K562 (cell line): ENCODE results near the gene RNU1-2. TPM values are rescaled to one million over a fixed set of nuclear protein-coding genes. Genes with fewer than 3 reads are reported as not detected.

ENCODE experiments used
- ARNT ChIP-seq, 2 experiments: fragments of 450-650 bp; IDR thresholded peaks; 2 replicates each; pipeline ENCODE4 v1.6.1; 2016; ENCODE audit warnings: mild to moderate bottlenecking in 1 of 2
- CREB1 ChIP-seq, 2 experiments: sonication (generic) in 1 of 2; formaldehyde crosslinking in 1 of 2; IDR thresholded peaks; 2 replicates each; pipeline versions ENCODE4 v1.6.1 to v1.8.0; 2012 to 2022; ENCODE audit warnings: inconsistent platforms in 1 of 2, mild to moderate bottlenecking in 1 of 2, missing genetic modification reagents in 1 of 2, moderate library complexity in 1 of 2
- ELF4 ChIP-seq: fragments of 450-650 bp; formaldehyde crosslinking; IDR thresholded peaks from 2 replicates; pipeline ENCODE4 v1.4.0; 2022; ENCODE audit warnings: missing genetic modification characterization
- GATA2 ChIP-seq: sonication (generic); formaldehyde crosslinking; IDR thresholded peaks from 2 replicates; pipeline ENCODE4 v1.4.0; 2020; ENCODE audit warnings: mild to moderate bottlenecking, missing genetic modification reagents
- ID3 ChIP-seq, 2 experiments: fragments of 250-450 bp in 1 of 2; fragments of 450-650 bp in 1 of 2; sonication (Bioruptor Pico) in 1 of 2; IDR thresholded peaks; 2 replicates each; pipeline versions ENCODE4 v1.6.1 to v1.8.0; 2016 to 2021; ENCODE audit warnings: mild to moderate bottlenecking in 2 of 2, moderate library complexity in 2 of 2, missing compliant biosample characterization in 1 of 2, missing genetic modification characterization in 1 of 2
- JUNB ChIP-seq: fragments of 450-650 bp; formaldehyde crosslinking; conservative IDR thresholded peaks from 2 replicates; pipeline ENCODE4 v1.4.0; 2020; ENCODE audit warnings: mild to moderate bottlenecking
- KLF10 ChIP-seq: fragments of 250-450 bp; sonication (Bioruptor Pico); IDR thresholded peaks from 2 replicates; pipeline ENCODE4 v1.6.1; 2021; ENCODE audit warnings: matching md5 sums
- L3MBTL2 ChIP-seq: fragments of 450-650 bp; IDR thresholded peaks from 2 replicates; pipeline ENCODE4 v1.6.1; 2016; ENCODE audit warnings: mild to moderate bottlenecking, moderate library complexity
- NCOA1 ChIP-seq: fragments of 450-650 bp; IDR thresholded peaks from 2 replicates; pipeline ENCODE4 v1.6.1; 2016; ENCODE audit warnings: low read depth
- PHB2 ChIP-seq: fragments of 450-650 bp; IDR thresholded peaks from 2 replicates; pipeline ENCODE4 v1.6.1; 2017; ENCODE audit warnings: low read depth
- PHF8 ChIP-seq: fragments of 200-600 bp; sonication (generic); IDR thresholded peaks from 2 replicates; pipeline ENCODE4 v1.6.1; 2012; ENCODE audit warnings: mixed run types, mild to moderate bottlenecking, inconsistent platforms, low read length, moderate library complexity, borderline replicate concordance
- RNF2 ChIP-seq: sonication (generic); IDR thresholded peaks from 2 replicates; pipeline ENCODE4 v1.6.1; 2016
- SAFB ChIP-seq: fragments of 200-400 bp; formaldehyde crosslinking; IDR thresholded peaks from 2 replicates; pipeline ENCODE4 v1.6.1; 2017; ENCODE audit warnings: low read depth, low read length, borderline replicate concordance
- SMAD3 ChIP-seq: fragments of 450-650 bp; formaldehyde crosslinking; conservative IDR thresholded peaks from 2 replicates; pipeline ENCODE4 v1.4.0; 2020; ENCODE audit warnings: mild to moderate bottlenecking
- ZNF165 ChIP-seq: fragments of 250-450 bp; sonication (Bioruptor Pico); IDR thresholded peaks from 2 replicates; pipeline ENCODE4 v1.4.0; 2020; ENCODE audit warnings: borderline replicate concordance
- ZNF174 ChIP-seq: fragments of 250-450 bp; sonication (Bioruptor Pico); IDR thresholded peaks from 2 replicates; pipeline ENCODE4 v1.4.0; 2020; ENCODE audit warnings: mild to moderate bottlenecking
- ZNF347 ChIP-seq: fragments of 450-650 bp; formaldehyde crosslinking; IDR thresholded peaks from 2 replicates; pipeline ENCODE4 v1.4.0; 2020; ENCODE audit warnings: low read depth, mild to moderate bottlenecking, moderate library complexity
- ZNF561 ChIP-seq: fragments of 450-650 bp; formaldehyde crosslinking; conservative IDR thresholded peaks from 2 replicates; pipeline ENCODE4 v1.4.0; 2020; ENCODE audit warnings: mild to moderate bottlenecking, moderate library complexity
- polyA plus RNA-seq, 8 experiments: library from polyadenylated mRNA; depleted of rRNA in 4 of 8; stranded (reverse) in 5 of 8; unstranded in 3 of 8; fragments of >200 nt; fragmentation: Nextera tagmentation in 2 of 8; fragmentation: Illumina TruSeq in 1 of 8; extraction: Ambion mirVana in 2 of 8; extraction: Trizol in 1 of 8; gene quantifications; 2 replicates each; pipeline versions ENCODE4 v1.2.1 to v1.2.3, GENCODE V29; 2011 to 2014; ENCODE audit warnings: inconsistent platforms in 1 of 8, missing spikeins in 1 of 8
- total RNA-seq, 7 experiments: library from RNA; depleted of rRNA in 6 of 7; stranded (reverse); fragments of >200 nt in 6 of 7; fragmentation: Illumina TruSeq in 2 of 7; extraction: Trizol in 2 of 7; gene quantifications; 2 replicates each; pipeline versions ENCODE4 v1.2.1 to v1.2.3, GENCODE V29; 2011 to 2021; ENCODE audit warnings: low replicate concordance in 1 of 7
- TF ChIP-seq, protein P1 (sequence below): fragments of 250-450 bp; sonication (Bioruptor Pico); IDR thresholded peaks from 2 replicates; pipeline ENCODE4 v1.5.1; 2021; ENCODE audit warnings: mild to moderate bottlenecking
- TF ChIP-seq, protein P2 (sequence below), 3 experiments: IDR thresholded peaks in 2 of 3; conservative IDR thresholded peaks in 1 of 3; 2 replicates each; pipeline ENCODE4 v1.5.1; 2011 to 2012; ENCODE audit warnings: low read length in 3 of 3, mild to moderate bottlenecking in 3 of 3, control low read depth in 2 of 3, improper control_type of control experiment in 1 of 3, inconsistent platforms in 1 of 3, low read depth in 1 of 3, mixed read lengths in 1 of 3, moderate library complexity in 1 of 3; ENCODE audit not compliant: insufficient read depth in 2 of 3

The RNU1-2 gene
- total and polyA plus RNA-seq, 9 of the 15 experiments (the other 6 are each of a cell fraction or from before 2014, with no cell fraction given), result under 0.01 to 32,823 (median 2,538) TPM; not detected in 4

DNA sequence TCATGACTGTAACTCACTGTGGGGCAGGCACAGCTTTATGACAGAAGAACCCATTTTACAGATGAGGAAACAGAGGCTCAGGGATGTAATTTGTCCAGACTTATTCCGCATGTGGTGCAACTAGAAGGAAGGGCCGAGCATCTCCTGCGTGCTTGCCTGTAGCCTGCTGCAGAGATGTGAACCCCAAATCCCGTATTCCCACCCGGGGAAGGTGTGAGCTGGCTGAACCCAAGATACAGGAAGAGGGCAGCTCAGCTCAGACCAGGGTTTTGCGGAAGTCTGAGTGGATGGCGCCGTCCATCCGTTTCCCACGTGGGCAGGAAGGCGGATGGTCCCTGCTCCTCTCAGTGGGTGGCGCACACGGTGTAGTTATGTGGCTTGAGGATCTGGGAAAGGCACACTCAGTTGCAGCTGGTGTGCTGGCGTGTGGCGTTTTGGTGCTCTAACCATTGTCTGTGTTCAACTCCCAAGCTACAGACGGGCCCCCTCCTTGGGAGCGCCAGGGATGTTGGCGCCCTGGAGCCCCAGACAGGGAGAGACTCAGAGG, 27.2 kb downstream of the RNU1-2 start (continued):
- TF ChIP-seq, protein P1, sequence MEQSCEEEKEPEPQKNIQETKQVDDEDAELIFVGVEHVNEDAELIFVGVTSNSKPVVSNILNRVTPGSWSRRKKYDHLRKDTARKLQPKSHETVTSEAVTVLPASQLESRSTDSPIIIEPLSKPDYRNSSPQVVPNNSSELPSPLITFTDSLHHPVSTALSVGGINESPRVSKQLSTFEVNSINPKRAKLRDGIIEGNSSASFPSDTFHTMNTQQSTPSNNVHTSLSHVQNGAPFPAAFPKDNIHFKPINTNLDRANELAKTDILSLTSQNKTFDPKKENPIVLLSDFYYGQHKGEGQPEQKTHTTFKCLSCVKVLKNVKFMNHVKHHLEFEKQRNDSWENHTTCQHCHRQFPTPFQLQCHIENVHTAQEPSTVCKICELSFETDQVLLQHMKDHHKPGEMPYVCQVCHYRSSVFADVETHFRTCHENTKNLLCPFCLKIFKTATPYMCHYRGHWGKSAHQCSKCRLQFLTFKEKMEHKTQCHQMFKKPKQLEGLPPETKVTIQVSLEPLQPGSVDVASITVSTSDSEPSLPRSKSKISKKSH, result no peak
- 0 out of 4 replicates have a peak, but pooled peaks of 1 of the 2 experiments have one; percentile 27 for TF ChIP-seq ARNT (IDR thresholded peaks at IDR 0.05)
- no peak for TF ChIP-seq NCOA1
- no peak for TF ChIP-seq RNF2
- TF ChIP-seq KLF10 (CRISPR knock-in tag), result no peak
- TF ChIP-seq, protein P2, sequence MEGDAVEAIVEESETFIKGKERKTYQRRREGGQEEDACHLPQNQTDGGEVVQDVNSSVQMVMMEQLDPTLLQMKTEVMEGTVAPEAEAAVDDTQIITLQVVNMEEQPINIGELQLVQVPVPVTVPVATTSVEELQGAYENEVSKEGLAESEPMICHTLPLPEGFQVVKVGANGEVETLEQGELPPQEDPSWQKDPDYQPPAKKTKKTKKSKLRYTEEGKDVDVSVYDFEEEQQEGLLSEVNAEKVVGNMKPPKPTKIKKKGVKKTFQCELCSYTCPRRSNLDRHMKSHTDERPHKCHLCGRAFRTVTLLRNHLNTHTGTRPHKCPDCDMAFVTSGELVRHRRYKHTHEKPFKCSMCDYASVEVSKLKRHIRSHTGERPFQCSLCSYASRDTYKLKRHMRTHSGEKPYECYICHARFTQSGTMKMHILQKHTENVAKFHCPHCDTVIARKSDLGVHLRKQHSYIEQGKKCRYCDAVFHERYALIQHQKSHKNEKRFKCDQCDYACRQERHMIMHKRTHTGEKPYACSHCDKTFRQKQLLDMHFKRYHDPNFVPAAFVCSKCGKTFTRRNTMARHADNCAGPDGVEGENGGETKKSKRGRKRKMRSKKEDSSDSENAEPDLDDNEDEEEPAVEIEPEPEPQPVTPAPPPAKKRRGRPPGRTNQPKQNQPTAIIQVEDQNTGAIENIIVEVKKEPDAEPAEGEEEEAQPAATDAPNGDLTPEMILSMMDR (IDR thresholded peaks at IDR 0.05 in 2 of 3, conservative IDR thresholded peaks at IDR 0.05 in 1 of 3; ENCODE audit: insufficient read depth in 2 of 3, low read depth in 1 of 3, low read length in 3 of 3), result 0 out of 6 replicates have a peak, but pooled peaks of 1 of the 3 experiments have one; percentile 19
- no peak for TF ChIP-seq ID3 (CRISPR knock-in tag; IDR thresholded peaks at IDR 0.05)
- TF ChIP-seq ID3 (tag; IDR thresholded peaks at IDR 0.05), result 0 out of 2 replicates have a peak, but pooled peaks have one; percentile 67
- no peak for TF ChIP-seq SMAD3 (CRISPR knock-in tag)
- TF ChIP-seq PHF8, result no peak
- no peak for TF ChIP-seq JUNB (CRISPR knock-in tag)
- no peak for TF ChIP-seq ZNF347 (CRISPR knock-in tag)
- TF ChIP-seq ZNF561 (CRISPR knock-in tag), result no peak
- no peak for TF ChIP-seq SAFB
- TF ChIP-seq PHB2, result no peak
- TF ChIP-seq GATA2 (CRISPR knock-in tag), result no peak
- TF ChIP-seq CREB1 (IDR thresholded peaks at IDR 0.05), result no peak
- no peak for TF ChIP-seq CREB1 (CRISPR knock-in tag; IDR thresholded peaks at IDR 0.05)
- TF ChIP-seq ELF4 (CRISPR knock-in tag), result no peak
- 0 out of 2 replicates have a peak, but pooled peaks have one; percentile 26 for TF ChIP-seq L3MBTL2
- no peak for TF ChIP-seq ZNF174
- TF ChIP-seq ZNF165 (CRISPR knock-in tag), result no peak
